ENCODE data around the gene GTF2E1. TPM values are rescaled to one million over a fixed set of nuclear protein-coding genes. Genes with fewer than 3 reads are reported as not detected.

GTF2E1 gene
- total RNA-seq, 1 experiment from 2014 or later, result 21.5 TPM

DNA sequence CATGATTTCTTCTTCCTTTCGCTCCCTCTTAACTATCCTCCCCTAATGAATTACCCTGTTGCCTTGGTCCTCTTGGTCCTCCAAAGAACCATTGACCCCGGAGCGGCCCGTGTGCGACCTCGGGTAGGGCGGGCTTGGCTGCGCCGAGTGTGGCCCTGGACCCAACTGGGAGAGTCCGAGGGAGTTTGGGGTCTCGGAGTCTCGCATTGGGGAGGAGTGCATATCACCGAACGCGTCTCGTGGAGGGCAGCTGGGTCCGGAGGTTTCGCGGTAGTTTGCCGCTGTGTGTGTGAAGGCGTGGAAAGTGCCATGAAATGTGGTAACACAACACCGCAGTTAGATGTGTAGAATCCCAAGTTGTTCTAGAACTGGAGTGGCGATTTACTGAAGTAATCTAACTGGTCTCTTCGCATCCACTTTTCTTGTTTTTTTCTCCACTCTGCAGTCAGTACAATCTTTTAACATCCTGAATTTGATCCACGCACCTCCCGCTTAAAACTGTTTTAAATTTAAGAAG is 363 bp downstream of the GTF2E1 start:
- ATAC-seq, result peak; percentile 31
- Histone ChIP-seq H3K4me3 (replicated peaks in 1 of 2; ENCODE audit: low read depth in 1 of 2, low read length in 2 of 2) (peak overlapping the region; percentile 92 to 100), H3K4me1 (ENCODE audit: control insufficient read depth in 1 of 2, insufficient read depth in 2 of 2, low read length in 2 of 2) (peaks cover 8 to 16% of the 10 kb centered on the region in 2 experiments), H3K27me3 (ENCODE audit: insufficient read depth, low read length) (no peaks in the 10 kb centered on the region), H3K79me2 (ENCODE audit: insufficient read depth, low read length) (peaks cover 62% of the 10 kb centered on the region), H2AFZ (ENCODE audit: low read depth, low read length, poor library complexity, severe bottlenecking) (no peak overlapping the region), H3K9me2 (ENCODE audit: insufficient read depth) (no peaks in the 10 kb centered on the region), H3K27ac (ENCODE audit: low read depth, low read length) (peak overlapping the region; percentile 71), H3K4me2 (ENCODE audit: low read length) (peak overlapping the region; percentile 67), H3K36me3 (ENCODE audit: control insufficient read depth in 1 of 2, insufficient read depth in 2 of 2, low read length in 2 of 2) (peaks cover 0 to 5% of the 10 kb centered on the region in 2 experiments; a peak in 1 of 4 replicates), H4K20me1 (ENCODE audit: insufficient read depth) (no peaks in the 10 kb centered on the region), H3K9ac (ENCODE audit: low read length) (peak overlapping the region; percentile 94), H3K9me3 (ENCODE audit: control insufficient read depth in 1 of 2, insufficient read depth in 1 of 2, low read depth in 1 of 2, low read length in 2 of 2) (no peaks in the 10 kb centered on the region)
- intact Hi-C loops (cut with micrococcal nuclease), result loop anchor here (1.0 to 2.0 kb wide), 2 partner anchors 120 to 147 kb away; partner anchors contain the start of gene NDUFB4
- RAD21 ChIA-PET (ENCODE audit: low non-redundant PET in 1 of 2, low total read pairs in 2 of 2, uncharacterized antibody in 2 of 2, unreplicated experiment in 2 of 2), result no interaction called here
- TSS peak; percentile 81 for BruUV-seq (replicated peaks)
- POLR2A ChIA-PET, result interaction anchor here (0.7 kb wide), 1 partner anchor 9 kb away, joined by 3 read pairs; no protein-coding TSS in a partner anchor
- CTCF ChIA-PET, result no interaction called here
- TF ChIP-seq TCF7L2 (IDR thresholded peaks at IDR 0.05; ENCODE audit: borderline replicate concordance, extremely low read depth, insufficient read depth, insufficient read length), result no peak
- TF ChIP-seq YY1 (IDR thresholded peaks at IDR 0.05; ENCODE audit: extremely low read depth, insufficient replicate concordance, low read depth, low read length), result no peak
- TF ChIP-seq ZFX (IDR thresholded peaks at IDR 0.05), result 0 out of 2 replicates have a peak, but pooled peaks have one; percentile 17
- peak; percentile 66; the same call in 1 of the 2 replicates for TF ChIP-seq SIN3A (IDR thresholded peaks at IDR 0.05; ENCODE audit: low read depth)
- TF ChIP-seq, protein P1, sequence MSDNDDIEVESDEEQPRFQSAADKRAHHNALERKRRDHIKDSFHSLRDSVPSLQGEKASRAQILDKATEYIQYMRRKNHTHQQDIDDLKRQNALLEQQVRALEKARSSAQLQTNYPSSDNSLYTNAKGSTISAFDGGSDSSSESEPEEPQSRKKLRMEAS (IDR thresholded peaks at IDR 0.05), result 0 out of 2 replicates have a peak, but pooled peaks have one; percentile 11
- TF ChIP-seq JUND (IDR thresholded peaks at IDR 0.05), result no peak
- TF ChIP-seq, protein P2, sequence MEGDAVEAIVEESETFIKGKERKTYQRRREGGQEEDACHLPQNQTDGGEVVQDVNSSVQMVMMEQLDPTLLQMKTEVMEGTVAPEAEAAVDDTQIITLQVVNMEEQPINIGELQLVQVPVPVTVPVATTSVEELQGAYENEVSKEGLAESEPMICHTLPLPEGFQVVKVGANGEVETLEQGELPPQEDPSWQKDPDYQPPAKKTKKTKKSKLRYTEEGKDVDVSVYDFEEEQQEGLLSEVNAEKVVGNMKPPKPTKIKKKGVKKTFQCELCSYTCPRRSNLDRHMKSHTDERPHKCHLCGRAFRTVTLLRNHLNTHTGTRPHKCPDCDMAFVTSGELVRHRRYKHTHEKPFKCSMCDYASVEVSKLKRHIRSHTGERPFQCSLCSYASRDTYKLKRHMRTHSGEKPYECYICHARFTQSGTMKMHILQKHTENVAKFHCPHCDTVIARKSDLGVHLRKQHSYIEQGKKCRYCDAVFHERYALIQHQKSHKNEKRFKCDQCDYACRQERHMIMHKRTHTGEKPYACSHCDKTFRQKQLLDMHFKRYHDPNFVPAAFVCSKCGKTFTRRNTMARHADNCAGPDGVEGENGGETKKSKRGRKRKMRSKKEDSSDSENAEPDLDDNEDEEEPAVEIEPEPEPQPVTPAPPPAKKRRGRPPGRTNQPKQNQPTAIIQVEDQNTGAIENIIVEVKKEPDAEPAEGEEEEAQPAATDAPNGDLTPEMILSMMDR (IDR thresholded peaks at IDR 0.05 in 2 of 3, conservative IDR thresholded peaks at IDR 0.05 in 1 of 3; ENCODE audit: borderline replicate concordance in 1 of 3, insufficient read depth in 1 of 3, low read depth in 2 of 3, low read length in 2 of 3), result no peak
- no peak for TF ChIP-seq CBX3 (IDR thresholded peaks at IDR 0.05; ENCODE audit: low read depth)
- TF ChIP-seq EZH2phosphoT487 (IDR thresholded peaks at IDR 0.05; ENCODE audit: borderline replicate concordance), result no peak
- no peak for DNase-seq (ENCODE audit: low read depth, low spot score)
